PC-9 (cell line): Measurements from ENCODE around the gene NTM. TPM values are rescaled to one million over a fixed set of nuclear protein-coding genes. Genes with fewer than 3 reads are reported as not detected.

Experiments
- BruUV-seq: library from RNA; stranded (reverse); fragments of 400-500 nt; replicated peaks from 2 replicates; lab custom pipeline; 2021; lab: Mats Ljungman, UMichigan
- CTCF ChIA-PET: fragments of 300-600 bp; sonication (Branson Sonifier 250); formaldehyde crosslinking; loops from one replicate; lab custom pipeline; 2022; ENCODE audit warnings: antibody characterized with exemption; lab: Charles Lee
- POLR2A ChIA-PET: fragments of 300-600 bp; sonication (Branson Sonifier 250); formaldehyde crosslinking; loops from one replicate; lab custom pipeline; 2022; ENCODE audit warnings: antibody characterized with exemption; ENCODE audit not compliant: unreplicated experiment; lab: Charles Lee
- DNase-seq, 2 experiments: peaks; one replicate each; pipeline versions ENCODE4 v3.0.0 to v3.0.0-alpha.2; 2015 to 2022; ENCODE audit warnings: mixed read lengths in 1 of 2
- H2AFZ ChIP-seq: fragments of 200-600 bp; sonication (generic); 2 replicates; pipeline ENCODE4 v1.8.1; 2017; ENCODE audit warnings: antibody characterized with exemption
- H3F3A ChIP-seq: fragments of 200-600 bp; sonication (generic); 2 replicates; pipeline ENCODE4 v1.8.1; 2017; ENCODE audit warnings: antibody characterized with exemption, mild to moderate bottlenecking, low read depth; ENCODE audit not compliant: insufficient read depth
- H3K27ac ChIP-seq: fragments of 200-600 bp; sonication (generic); 2 replicates; pipeline ENCODE4 v1.6.1; 2016; ENCODE audit warnings: mixed run types
- H3K27me3 ChIP-seq: fragments of 200-600 bp; sonication (generic); 2 replicates; pipeline ENCODE4 v1.6.1; 2016; ENCODE audit warnings: low read depth, mixed run types; ENCODE audit not compliant: insufficient read depth
- H3K36me3 ChIP-seq: fragments of 200-600 bp; sonication (generic); 2 replicates; pipeline ENCODE4 v1.6.1; 2016; ENCODE audit warnings: low read depth, mixed run types
- H3K4me1 ChIP-seq: fragments of 200-600 bp; sonication (generic); replicated peaks from 2 replicates; pipeline ENCODE4 v1.6.1; 2016; ENCODE audit warnings: mixed run types; ENCODE audit not compliant: insufficient read depth
- H3K4me2 ChIP-seq: fragments of 200-600 bp; sonication (generic); 2 replicates; pipeline ENCODE4 v1.6.1; 2017; ENCODE audit warnings: mixed run types
- H3K4me3 ChIP-seq: fragments of 200-600 bp; sonication (generic); 2 replicates; pipeline ENCODE4 v1.6.1; 2016; ENCODE audit warnings: mixed run types
- H3K79me2 ChIP-seq: fragments of 200-600 bp; sonication (generic); 2 replicates; pipeline ENCODE4 v1.6.1; 2017; ENCODE audit warnings: low read depth, mixed run types
- H3K9me2 ChIP-seq: fragments of 200-600 bp; sonication (generic); 2 replicates; pipeline ENCODE4 v1.8.1; 2017; ENCODE audit warnings: mild to moderate bottlenecking; ENCODE audit not compliant: insufficient read depth
- H3K9me3 ChIP-seq: fragments of 200-600 bp; sonication (generic); 2 replicates; pipeline ENCODE4 v1.8.1; 2016; ENCODE audit warnings: low read depth; ENCODE audit not compliant: insufficient read depth
- H4K20me1 ChIP-seq: fragments of 200-600 bp; sonication (generic); 2 replicates; pipeline ENCODE4 v1.8.1; 2017; ENCODE audit not compliant: insufficient read depth
- CTCF ChIP-seq: fragments of 200-600 bp; sonication (generic); conservative IDR thresholded peaks from 2 replicates; pipeline ENCODE4 v1.6.1; 2017; ENCODE audit warnings: mixed run types, antibody characterized with exemption, mild to moderate bottlenecking, moderate library complexity
- EZH2 ChIP-seq: fragments of 200-600 bp; sonication (generic); IDR thresholded peaks from 2 replicates; pipeline ENCODE4 v1.8.0; 2017; ENCODE audit warnings: antibody characterized with exemption, low read depth
- intact Hi-C: fragments of 100-400 bp; cut with micrococcal nuclease; formaldehyde crosslinking; loops from one replicate; pipeline ENCODE4 v1.10.0; 2022; ENCODE audit not compliant: unreplicated experiment
- total RNA-seq: library from RNA; stranded (reverse); gene quantifications from 2 replicates; pipeline ENCODE4 v1.2.3, GENCODE V29; 2021

Gene NTM
- total RNA-seq, 1 experiment from 2014 or later = not detected

GRCh38 chr11:131885431-131885830 lies 515.0 kb downstream of the NTM start:
- H3K9me3 ChIP-seq = no peaks in the 10 kb centered on the region
- H3K9me2 ChIP-seq = no peaks in the 10 kb centered on the region
- intact Hi-C loops = no loop called here
- BruUV-seq = no TSS peak
- H4K20me1 ChIP-seq = no peaks in the 10 kb centered on the region
- H3K36me3 ChIP-seq = no peaks in the 10 kb centered on the region
- no peak overlapping the region for H2AFZ ChIP-seq
- TF ChIP-seq EZH2 (no peak), CTCF (no peak)
- H3K4me2 ChIP-seq = no peak overlapping the region
- no peak overlapping the region for H3K4me3 ChIP-seq
- no peaks in the 10 kb centered on the region for H3F3A ChIP-seq
- POLR2A ChIA-PET = no interaction called here
- H3K79me2 ChIP-seq = no peaks in the 10 kb centered on the region
- no peaks in the 10 kb centered on the region for H3K4me1 ChIP-seq
- CTCF ChIA-PET = no interaction called here
- H3K27me3 ChIP-seq = peaks cover 31% of the 10 kb centered on the region
- DNase-seq = no peak
- H3K27ac ChIP-seq = no peak overlapping the region

GRCh38 chr11:131886201-131886600 lies 515.8 kb downstream of the NTM start:
- DNase-seq = no peak
- intact Hi-C loops = no loop called here
- Histone ChIP-seq H2AFZ (no peak overlapping the region), H3K79me2 (no peaks in the 10 kb centered on the region), H3K4me3 (no peak overlapping the region), H3K9me2 (no peaks in the 10 kb centered on the region), H4K20me1 (no peaks in the 10 kb centered on the region), H3K4me1 (no peaks in the 10 kb centered on the region), H3K36me3 (no peaks in the 10 kb centered on the region), H3K9me3 (no peaks in the 10 kb centered on the region), H3K27me3 (peaks cover 30% of the 10 kb centered on the region), H3K27ac (no peak overlapping the region), H3K4me2 (no peak overlapping the region), H3F3A (no peaks in the 10 kb centered on the region)
- ChIA-PET CTCF (no interaction called here), POLR2A (no interaction called here)
- TF ChIP-seq EZH2 (no peak), CTCF (no peak)
- no TSS peak for BruUV-seq

DNA sequence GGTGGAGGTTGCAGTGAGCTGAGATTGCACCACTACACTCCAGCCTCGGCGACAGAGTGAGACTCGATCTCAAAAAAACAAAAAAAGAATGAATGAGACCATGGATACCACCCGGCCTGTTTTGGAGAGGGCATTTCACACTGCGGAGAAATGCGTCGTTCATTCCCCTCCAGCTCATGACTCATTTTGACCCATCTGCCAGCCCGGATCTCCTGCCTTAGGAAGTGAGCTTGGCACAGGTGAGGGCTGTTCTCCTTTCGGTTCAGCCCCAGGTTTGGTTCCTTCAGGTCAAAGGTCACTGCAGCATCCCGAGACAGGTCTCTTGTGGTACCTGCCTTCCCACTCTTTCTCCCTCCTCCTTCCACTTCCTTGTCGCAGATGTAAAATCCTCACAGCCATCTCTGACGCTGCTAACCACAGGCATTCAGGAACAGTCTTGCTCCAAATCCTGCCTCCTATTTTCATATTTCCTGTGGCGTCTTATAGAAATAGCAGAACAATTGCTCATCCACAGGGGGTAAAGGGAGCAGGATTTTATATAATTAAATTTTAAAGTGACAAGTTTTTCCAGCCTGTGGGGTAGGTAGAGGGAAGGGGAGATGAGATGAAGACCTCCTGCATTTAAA lies 517.9 kb downstream of the NTM start:
- intact Hi-C loops = no loop called here
- no peaks in the 10 kb centered on the region for H3K9me3 ChIP-seq
- no peak overlapping the region for H3K27ac ChIP-seq
- no TSS peak for BruUV-seq
- H3F3A ChIP-seq = no peaks in the 10 kb centered on the region
- POLR2A ChIA-PET = no interaction called here
- no peaks in the 10 kb centered on the region for H4K20me1 ChIP-seq
- CTCF ChIA-PET = interaction anchor here (0.7 kb wide), 1 partner anchor 172 kb away, joined by 3 read pairs; no protein-coding TSS in a partner anchor
- H3K4me2 ChIP-seq = no peak overlapping the region
- no peaks in the 10 kb centered on the region for H3K4me1 ChIP-seq
- H3K4me3 ChIP-seq = no peak overlapping the region
- H3K27me3 ChIP-seq = peaks cover 26% of the 10 kb centered on the region
- no peak overlapping the region for H2AFZ ChIP-seq
- H3K36me3 ChIP-seq = no peaks in the 10 kb centered on the region
- no peaks in the 10 kb centered on the region for H3K9me2 ChIP-seq
- no peaks in the 10 kb centered on the region for H3K79me2 ChIP-seq
- TF ChIP-seq CTCF = no peak
- TF ChIP-seq EZH2 = no peak
- DNase-seq = peak in 1 of 2 experiments; percentile 49
